ENCODE measurements around the gene RHO. TPM values are rescaled to one million over a fixed set of nuclear protein-coding genes. Genes with fewer than 3 reads are reported as not detected.

The RHO gene
- total RNA-seq, 1 experiment from 2014 or later = not detected

- no peak for TF ChIP-seq ZBTB33 (IDR thresholded peaks at IDR 0.05; ENCODE audit: extremely low read depth, insufficient replicate concordance, low read length)
- TF ChIP-seq ZFX (IDR thresholded peaks at IDR 0.05) = no peak
- no peak for TF ChIP-seq EZH2 (IDR thresholded peaks at IDR 0.05)
- no peak for TF ChIP-seq EGR1 (IDR thresholded peaks at IDR 0.05; ENCODE audit: low read depth)
- no peak for TF ChIP-seq RAD21 (IDR thresholded peaks at IDR 0.05; ENCODE audit: low read depth)
- no peak for TF ChIP-seq TCF7L2 (IDR thresholded peaks at IDR 0.05; ENCODE audit: borderline replicate concordance, extremely low read depth, insufficient read depth, insufficient read length)
These were observed 4.4 kb upstream of the RHO start (continued) for GRCh38 chr3:129524081-129524480.

- Histone ChIP-seq H3K9me3 (ENCODE audit: control insufficient read depth in 1 of 2, insufficient read depth in 1 of 2, low read depth in 1 of 2, low read length in 2 of 2) (no peaks in the 10 kb centered on the region), H3K4me2 (ENCODE audit: low read length) (no peak overlapping the region), H3K4me3 (replicated peaks in 1 of 2; ENCODE audit: low read depth in 1 of 2, low read length in 2 of 2) (no peak overlapping the region), H4K20me1 (ENCODE audit: insufficient read depth) (no peaks in the 10 kb centered on the region), H2AFZ (ENCODE audit: low read depth, low read length, poor library complexity, severe bottlenecking) (no peak overlapping the region), H3K36me3 (ENCODE audit: control insufficient read depth in 1 of 2, insufficient read depth in 2 of 2, low read length in 2 of 2) (no peaks in the 10 kb centered on the region), H3K27ac (ENCODE audit: low read depth, low read length) (no peak overlapping the region), H3K79me2 (ENCODE audit: insufficient read depth, low read length) (no peaks in the 10 kb centered on the region), H3K4me1 (ENCODE audit: control insufficient read depth in 1 of 2, insufficient read depth in 2 of 2, low read length in 2 of 2) (no peaks in the 10 kb centered on the region), H3K9me2 (ENCODE audit: insufficient read depth) (no peaks in the 10 kb centered on the region), H3K27me3 (ENCODE audit: insufficient read depth, low read length) (no peaks in the 10 kb centered on the region), H3K9ac (ENCODE audit: low read length) (no peak overlapping the region)
- ChIA-PET POLR2A (no interaction called here), RAD21 (ENCODE audit: low non-redundant PET in 1 of 2, low total read pairs in 2 of 2, uncharacterized antibody in 2 of 2, unreplicated experiment in 2 of 2) (no interaction called here), CTCF (no interaction called here)
- no peak for ATAC-seq
- intact Hi-C loops (cut with micrococcal nuclease) = no loop called here
- no peak for DNase-seq (ENCODE audit: low read depth, low spot score)
- BruUV-seq (replicated peaks) = no TSS peak
- TF ChIP-seq POLR2AphosphoS5 (IDR thresholded peaks at IDR 0.05; ENCODE audit: low read depth, low read length) (no peak), ZFX (IDR thresholded peaks at IDR 0.05) (no peak), ATF3 (IDR thresholded peaks at IDR 0.05) (no peak), EZH2 (IDR thresholded peaks at IDR 0.05) (no peak), EGR1 (IDR thresholded peaks at IDR 0.05; ENCODE audit: low read depth) (no peak), CEBPB (IDR thresholded peaks at IDR 0.05; ENCODE audit: low read depth) (no peak), SIN3A (IDR thresholded peaks at IDR 0.05; ENCODE audit: low read depth) (no peak), JUND (IDR thresholded peaks at IDR 0.05) (no peak)
These were observed 3.0 kb upstream of the RHO start for GRCh38 chr3:129525341-129525968.

Measured in HCT116 (cell line).